IPS-20b (cell line): ENCODE results near the gene ZNF142.

Experiments used
- H3K27ac ChIP-seq: one replicate; pipeline ENCODE4 v1.5.1; 2013; ENCODE audit warnings: low read length
- H3K27me3 ChIP-seq: 2 replicates; pipeline ENCODE4 v1.6.1; 2013; ENCODE audit warnings: mild to moderate bottlenecking, low read length, inconsistent platforms; ENCODE audit not compliant: insufficient read depth
- H3K36me3 ChIP-seq: 2 replicates; pipeline ENCODE4 v1.6.1; 2013; ENCODE audit warnings: low read depth, mild to moderate bottlenecking, inconsistent platforms, low read length, moderate library complexity; ENCODE audit not compliant: insufficient read depth
- H3K4me1 ChIP-seq: 2 replicates; pipeline ENCODE4 v1.6.1; 2013; ENCODE audit warnings: mild to moderate bottlenecking, control low read depth, inconsistent platforms, low read length, moderate library complexity; ENCODE audit not compliant: insufficient read depth
- H3K4me3 ChIP-seq: 2 replicates; pipeline ENCODE4 v1.5.1; 2013; ENCODE audit warnings: mild to moderate bottlenecking, low read length, inconsistent platforms
- H3K9ac ChIP-seq: 2 replicates; pipeline ENCODE4 v1.6.1; 2013; ENCODE audit warnings: low read depth, mild to moderate bottlenecking, inconsistent platforms, low read length, moderate library complexity
- H3K9me3 ChIP-seq: 2 replicates; pipeline ENCODE4 v1.6.1; 2013; ENCODE audit warnings: mild to moderate bottlenecking, low read depth, low read length, inconsistent platforms; ENCODE audit not compliant: insufficient read depth

ZNF142 gene

GRCh38 chr2:218643751-218644310 is 15.6 kb downstream of the ZNF142 start:
- no peak overlapping the region for H3K4me3 ChIP-seq
- no peak overlapping the region for H3K9ac ChIP-seq
- no peak overlapping the region for H3K27ac ChIP-seq
- no peaks in the 10 kb centered on the region for H3K9me3 ChIP-seq
- no peaks in the 10 kb centered on the region for H3K27me3 ChIP-seq
- H3K4me1 ChIP-seq: no peaks in the 10 kb centered on the region
- peaks cover 95% of the 10 kb centered on the region for H3K36me3 ChIP-seq

- Histone ChIP-seq H3K27ac (no peak overlapping the region), H3K27me3 (no peaks in the 10 kb centered on the region), H3K36me3 (peaks cover 95% of the 10 kb centered on the region), H3K9me3 (no peaks in the 10 kb centered on the region), H3K4me3 (no peak overlapping the region), H3K4me1 (no peaks in the 10 kb centered on the region), H3K9ac (no peak overlapping the region)
Measured at GRCh38 chr2:218642786-218643185, 16.6 kb downstream of the ZNF142 start.

GRCh38 chr2:218642121-218642656 is 17.2 kb downstream of the ZNF142 start:
- Histone ChIP-seq H3K9me3 (no peaks in the 10 kb centered on the region), H3K9ac (no peak overlapping the region), H3K27ac (no peak overlapping the region), H3K4me3 (no peak overlapping the region), H3K36me3 (peaks cover 95% of the 10 kb centered on the region), H3K4me1 (no peaks in the 10 kb centered on the region), H3K27me3 (no peaks in the 10 kb centered on the region)

GRCh38 chr2:218638372-218638771 is 21.1 kb downstream of the ZNF142 start:
- Histone ChIP-seq H3K4me1 (no peaks in the 10 kb centered on the region), H3K36me3 (peaks cover 93% of the 10 kb centered on the region), H3K27me3 (no peaks in the 10 kb centered on the region), H3K9ac (no peak overlapping the region), H3K27ac (no peak overlapping the region), H3K9me3 (no peaks in the 10 kb centered on the region), H3K4me3 (no peak overlapping the region)

GRCh38 chr2:218635719-218636118 is 23.7 kb downstream of the ZNF142 start:
- Histone ChIP-seq H3K27ac (no peak overlapping the region), H3K27me3 (no peaks in the 10 kb centered on the region), H3K9me3 (no peaks in the 10 kb centered on the region), H3K9ac (no peak overlapping the region), H3K4me3 (no peak overlapping the region), H3K36me3 (peaks cover 71% of the 10 kb centered on the region), H3K4me1 (no peaks in the 10 kb centered on the region)

- H3K9ac ChIP-seq: no peak overlapping the region
- H3K27me3 ChIP-seq: no peaks in the 10 kb centered on the region
- no peak overlapping the region for H3K4me3 ChIP-seq
- no peaks in the 10 kb centered on the region for H3K9me3 ChIP-seq
- H3K27ac ChIP-seq: no peak overlapping the region
- no peaks in the 10 kb centered on the region for H3K4me1 ChIP-seq
- H3K36me3 ChIP-seq: peaks cover 34% of the 10 kb centered on the region
Measured at GRCh38 chr2:218631837-218632236, 27.6 kb downstream of the ZNF142 start.

- no peaks in the 10 kb centered on the region for H3K27me3 ChIP-seq
- no peak overlapping the region for H3K9ac ChIP-seq
- no peaks in the 10 kb centered on the region for H3K4me1 ChIP-seq
- H3K9me3 ChIP-seq: no peaks in the 10 kb centered on the region
- H3K27ac ChIP-seq: no peak overlapping the region
- no peaks in the 10 kb centered on the region for H3K36me3 ChIP-seq
- H3K4me3 ChIP-seq: no peak overlapping the region
Measured at GRCh38 chr2:218627939-218628338, 31.5 kb downstream of the ZNF142 start.

GRCh38 chr2:218626369-218626768 is 33.1 kb downstream of the ZNF142 start:
- no peaks in the 10 kb centered on the region for H3K9me3 ChIP-seq
- no peak overlapping the region for H3K27ac ChIP-seq

GRCh38 chr2:218623366-218623705 is 36.1 kb downstream of the ZNF142 start:
- Histone ChIP-seq H3K4me3 (no peak overlapping the region), H3K36me3 (no peaks in the 10 kb centered on the region), H3K9me3 (no peaks in the 10 kb centered on the region), H3K27me3 (no peaks in the 10 kb centered on the region), H3K27ac (no peak overlapping the region), H3K9ac (no peak overlapping the region), H3K4me1 (no peaks in the 10 kb centered on the region)

More at GRCh38 chr2:218626369-218626768, 33.1 kb downstream of the ZNF142 start:
- H3K4me1 ChIP-seq: no peaks in the 10 kb centered on the region
- no peak overlapping the region for H3K4me3 ChIP-seq
- no peak overlapping the region for H3K9ac ChIP-seq
- H3K36me3 ChIP-seq: no peaks in the 10 kb centered on the region
- H3K27me3 ChIP-seq: no peaks in the 10 kb centered on the region

- no peaks in the 10 kb centered on the region for H3K27me3 ChIP-seq
- H3K4me3 ChIP-seq: no peak overlapping the region
- no peaks in the 10 kb centered on the region for H3K36me3 ChIP-seq
- no peak overlapping the region for H3K27ac ChIP-seq
- H3K4me1 ChIP-seq: no peaks in the 10 kb centered on the region
- H3K9me3 ChIP-seq: no peaks in the 10 kb centered on the region
- no peak overlapping the region for H3K9ac ChIP-seq
Measured at GRCh38 chr2:218622606-218623365, 36.6 kb downstream of the ZNF142 start.

- H3K4me1 ChIP-seq: no peaks in the 10 kb centered on the region
- no peaks in the 10 kb centered on the region for H3K27me3 ChIP-seq
- no peak overlapping the region for H3K27ac ChIP-seq
- no peaks in the 10 kb centered on the region for H3K36me3 ChIP-seq
- H3K4me3 ChIP-seq: no peak overlapping the region
- no peaks in the 10 kb centered on the region for H3K9me3 ChIP-seq
- H3K9ac ChIP-seq: no peak overlapping the region
Measured at GRCh38 chr2:218621007-218621406, 38.4 kb downstream of the ZNF142 start.
